GM23338 (cell line): ENCODE measurements around the gene SORL1. TPM values are rescaled to one million over a fixed set of nuclear protein-coding genes. Genes with fewer than 3 reads are reported as not detected.

Experiments used
- ATAC-seq: fragments of 200-7000 bp; cut with Tn5 transposase; 3 replicates; pipeline ENCODE4 v1.9.1; 2020
- DNase-seq: peaks from one replicate; pipeline ENCODE4 v3.0.0-alpha.2; 2015; ENCODE audit warnings: low spot score
- H2AFZ ChIP-seq: fragments of 200-600 bp; sonication (generic); 2 replicates; pipeline ENCODE4 v1.8.0; 2016; ENCODE audit warnings: antibody characterized with exemption, mild to moderate bottlenecking, moderate library complexity
- H3F3A ChIP-seq: fragments of 200-600 bp; sonication (generic); replicated peaks from 2 replicates; pipeline ENCODE4 v1.8.0; 2017; ENCODE audit warnings: antibody characterized with exemption, mixed run types, low read depth
- H3K27ac ChIP-seq: fragments of 200-600 bp; sonication (generic); 2 replicates; pipeline ENCODE4 v1.6.1; 2016; ENCODE audit warnings: low read depth
- H3K27me3 ChIP-seq: fragments of 200-600 bp; sonication (generic); 2 replicates; pipeline ENCODE4 v1.8.0; 2016; ENCODE audit warnings: mild to moderate bottlenecking, mixed run types, moderate library complexity; ENCODE audit not compliant: insufficient read depth
- H3K36me3 ChIP-seq: fragments of 200-600 bp; sonication (generic); 2 replicates; pipeline ENCODE4 v1.8.0; 2016; ENCODE audit warnings: mild to moderate bottlenecking; ENCODE audit not compliant: insufficient read depth
- H3K4me1 ChIP-seq: fragments of 200-600 bp; sonication (generic); 2 replicates; pipeline ENCODE4 v1.8.0; 2016; ENCODE audit warnings: mild to moderate bottlenecking, moderate library complexity; ENCODE audit not compliant: insufficient read depth
- H3K4me2 ChIP-seq: fragments of 200-600 bp; sonication (generic); 2 replicates; pipeline ENCODE4 v1.7.1; 2017; ENCODE audit warnings: mixed run types
- H3K4me3 ChIP-seq: fragments of 200-600 bp; sonication (generic); 2 replicates; pipeline ENCODE4 v1.6.1; 2016; ENCODE audit warnings: mixed run types
- H3K79me2 ChIP-seq: fragments of 200-600 bp; sonication (generic); replicated peaks from 2 replicates; pipeline ENCODE4 v1.8.0; 2017; ENCODE audit warnings: mild to moderate bottlenecking; ENCODE audit not compliant: insufficient read depth
- H3K9me2 ChIP-seq: fragments of 200-600 bp; sonication (generic); 2 replicates; pipeline ENCODE4 v1.8.0; 2017; ENCODE audit not compliant: insufficient read depth
- H4K20me1 ChIP-seq: fragments of 200-600 bp; sonication (generic); replicated peaks from 2 replicates; pipeline ENCODE4 v1.8.0; 2017; ENCODE audit warnings: mild to moderate bottlenecking; ENCODE audit not compliant: insufficient read depth
- H3K27ac Mint-ChIP-seq: 2 replicates; pipeline ENCODE4 v1.8.0; 2020; ENCODE audit warnings: inconsistent platforms, mild to moderate bottlenecking, moderate library complexity, mixed read lengths
- H3K27me3 Mint-ChIP-seq: 3 replicates; pipeline ENCODE4 v1.8.0; 2022; ENCODE audit warnings: low read depth, mild to moderate bottlenecking, moderate library complexity, mixed read lengths, inconsistent platforms; ENCODE audit not compliant: insufficient read depth, poor library complexity
- H3K36me3 Mint-ChIP-seq: 3 replicates; pipeline ENCODE4 v1.8.0; 2021; ENCODE audit warnings: low read depth, mild to moderate bottlenecking, inconsistent platforms, moderate library complexity, mixed read lengths
- H3K4me1 Mint-ChIP-seq: 3 replicates; pipeline ENCODE4 v1.8.0; 2020; ENCODE audit warnings: mild to moderate bottlenecking, inconsistent platforms, mixed read lengths
- H3K4me3 Mint-ChIP-seq: 3 replicates; pipeline ENCODE4 v1.8.0; 2021; ENCODE audit warnings: moderate library complexity, mild to moderate bottlenecking, inconsistent platforms, mixed read lengths
- H3K9me3 Mint-ChIP-seq: 3 replicates; pipeline ENCODE4 v1.8.0; 2020; ENCODE audit warnings: moderate library complexity, mild to moderate bottlenecking, inconsistent platforms, mixed read lengths
- CREB1 ChIP-seq: fragments of 250-450 bp; sonication (Bioruptor Pico); IDR thresholded peaks from 2 replicates; pipeline ENCODE4 v1.5.0; 2020; ENCODE audit warnings: low read depth, mild to moderate bottlenecking, moderate library complexity
- CTCF ChIP-seq, 2 experiments: fragments of 200-600 bp in 1 of 2; sonication (generic) in 1 of 2; conservative IDR thresholded peaks; 2 replicates each; pipeline versions ENCODE4 v1.5.1 to v1.6.1; 2016 to 2017; ENCODE audit warnings: antibody characterized with exemption in 2 of 2, low read depth in 2 of 2, mild to moderate bottlenecking in 2 of 2, moderate library complexity in 1 of 2
- ETS1 ChIP-seq: IDR thresholded peaks from 2 replicates; pipeline ENCODE4 v1.6.1; 2016; ENCODE audit warnings: antibody characterized with exemption
- EZH2 ChIP-seq: fragments of 200-600 bp; sonication (generic); IDR thresholded peaks from one replicate; pipeline ENCODE4 v1.8.0; 2017; ENCODE audit warnings: antibody characterized with exemption, mild to moderate bottlenecking, low read depth; ENCODE audit not compliant: unreplicated experiment
- EZH2phosphoT487 ChIP-seq: fragments of 200-600 bp; sonication (generic); IDR thresholded peaks from one replicate; pipeline ENCODE4 v1.8.1; 2018; ENCODE audit warnings: antibody characterized with exemption; ENCODE audit not compliant: unreplicated experiment
- JUNB ChIP-seq: IDR thresholded peaks from one replicate; pipeline ENCODE4 v1.6.1; 2016; ENCODE audit warnings: antibody characterized with exemption; ENCODE audit not compliant: unreplicated experiment
- NANOG ChIP-seq: IDR thresholded peaks from 2 replicates; pipeline ENCODE4 v1.6.1; 2016; ENCODE audit warnings: antibody characterized with exemption, borderline replicate concordance
- POLR2AphosphoS5 ChIP-seq: IDR thresholded peaks from 2 replicates; pipeline ENCODE4 v1.6.1; 2016; ENCODE audit warnings: antibody characterized with exemption, low read depth
- STAT1 ChIP-seq: IDR thresholded peaks from one replicate; pipeline ENCODE4 v1.6.1; 2016; ENCODE audit warnings: antibody characterized with exemption; ENCODE audit not compliant: unreplicated experiment
- ZNF114 ChIP-seq: fragments of 250-450 bp; sonication (Bioruptor Pico); IDR thresholded peaks from 2 replicates; pipeline ENCODE4 v1.5.0; 2020; ENCODE audit warnings: mild to moderate bottlenecking, moderate library complexity
- ZNF331 ChIP-seq: fragments of 250-450 bp; sonication (Bioruptor Pico); IDR thresholded peaks from 2 replicates; pipeline ENCODE4 v1.5.0; 2020; ENCODE audit warnings: low read depth, mild to moderate bottlenecking, moderate library complexity
- ZNF462 ChIP-seq: fragments of 250-450 bp; sonication (Bioruptor Pico); IDR thresholded peaks from 2 replicates; pipeline ENCODE4 v1.5.0; 2020; ENCODE audit warnings: mild to moderate bottlenecking, moderate library complexity
- polyA plus RNA-seq: library from polyadenylated mRNA; unstranded; fragments of >200 nt; fragmentation: Nextera tagmentation; extraction: Ambion mirVana; gene quantifications from 2 replicates; pipeline ENCODE4 v1.2.1, GENCODE V29; 2016
- total RNA-seq: library from RNA; depleted of rRNA; stranded (reverse); fragments of >200 nt; shearing (Covaris generic); gene quantifications from 2 replicates; pipeline ENCODE4 v1.2.3, GENCODE V29; 2014

SORL1 gene
- total and polyA plus RNA-seq, 2 experiments from 2014 or later = 23.0 to 78.8 TPM

- Mint-ChIP-seq H3K36me3 (peaks cover 63% of the 10 kb centered on the region), H3K4me3 (no peak overlapping the region), H3K27ac (no peak overlapping the region), H3K4me1 (no peaks in the 10 kb centered on the region), H3K27me3 (peaks cover 3% of the 10 kb centered on the region), H3K9me3 (peaks cover 1% of the 10 kb centered on the region; the same call in 1 of the 3 replicates)
- Histone ChIP-seq H4K20me1 (no peaks in the 10 kb centered on the region; the same call in 1 of the 2 replicates), H3K4me2 (no peak overlapping the region), H3K4me3 (no peak overlapping the region), H3K9me2 (no peaks in the 10 kb centered on the region), H3K36me3 (peaks cover 23% of the 10 kb centered on the region), H3K4me1 (no peaks in the 10 kb centered on the region), H3K27ac (no peak overlapping the region), H3F3A (no peaks in the 10 kb centered on the region), H2AFZ (no peak overlapping the region), H3K27me3 (no peaks in the 10 kb centered on the region), H3K79me2 (peaks cover 6% of the 10 kb centered on the region; the same call in 1 of the 2 replicates)
- DNase-seq = no peak
- ATAC-seq = no peak
- TF ChIP-seq CTCF (conservative IDR thresholded peaks at IDR 0.05; ENCODE audit: low read depth in 2 of 2) (no peak), EZH2phosphoT487 (no peak), ZNF331 (CRISPR knock-in tag) (no peak), POLR2AphosphoS5 (no peak), ZNF114 (CRISPR knock-in tag) (no peak), JUNB (no peak), NANOG (no peak), ETS1 (no peak), ZNF462 (CRISPR knock-in tag) (no peak), STAT1 (no peak), EZH2 (no peak), CREB1 (CRISPR knock-in tag) (no peak)
Measured at GRCh38 chr11:121525376-121525775, 73.3 kb downstream of the SORL1 start.
